Esophagus squamous epithelium (tissue), 5 donors: ENCODE data around the gene PSKH1. TPM values are rescaled to one million over a fixed set of nuclear protein-coding genes. Genes with fewer than 3 reads are reported as not detected.
A peak's percentile ranks its signal among the peaks of the same experiment; 100 is the strongest.

Experiments used
- DNase-seq: peaks from one replicate; lab custom pipeline; 2025; lab: John Stamatoyannopoulos, UW
- H3K27ac ChIP-seq, 4 donors: fragments of 200-600 bp; sonication (generic); one replicate each; pipeline ENCODE4 v1.5.1; 2016 to 2019; ENCODE audit warnings: mild to moderate bottlenecking in 1 of 4
- H3K27me3 ChIP-seq, 4 donors: fragments of 200-600 bp; sonication (generic); 1 replicate in 3 of 4; 2 replicates in 1 of 4; pipeline versions ENCODE4 v1.5.1 to v1.6.0; 2017 to 2021; ENCODE audit warnings: antibody characterized with exemption in 1 of 4
- H3K36me3 ChIP-seq, 3 donors: fragments of 200-600 bp; sonication (generic); one replicate each; pipeline ENCODE4 v1.5.1; 2016 to 2019
- H3K4me1 ChIP-seq, 3 donors: fragments of 200-600 bp; sonication (generic); one replicate each; pipeline ENCODE4 v1.5.1; 2017 to 2019
- H3K4me3 ChIP-seq, 4 donors: fragments of 200-600 bp; sonication (generic); 1 replicate in 3 of 4; 2 replicates in 1 of 4; pipeline ENCODE4 v1.5.1; 2016 to 2019; ENCODE audit warnings: mild to moderate bottlenecking in 2 of 4, moderate library complexity in 1 of 4
- H3K9me3 ChIP-seq, 3 donors: fragments of 200-600 bp; sonication (generic); one replicate each; pipeline ENCODE4 v1.5.1; 2016 to 2019
- CTCF ChIP-seq, 6 experiments: fragments of 450-650 bp in 4 of 6; fragments of 200-600 bp in 2 of 6; sonication (generic) in 2 of 6; IDR thresholded peaks; one replicate each; pipeline ENCODE4 v1.5.1; 2016 to 2019; ENCODE audit warnings: antibody characterized with exemption in 6 of 6, mild to moderate bottlenecking in 4 of 6, moderate library complexity in 4 of 6
- POLR2A ChIP-seq, 4 donors: fragments of 450-650 bp; IDR thresholded peaks; one replicate each; pipeline ENCODE4 v1.6.1; 2017; ENCODE audit warnings: antibody characterized with exemption in 4 of 4, mild to moderate bottlenecking in 4 of 4, moderate library complexity in 3 of 4
- WGBS, 2 donors: methylation state at CpG; one replicate each; pipeline ENCODE4 v1.1.5; 2018; 5-methylcytosine and 5-hydroxymethylcytosine counted together
- intact Hi-C: fragments of 100-400 bp; cut with DNase I; formaldehyde crosslinking; loops from one replicate; pipeline ENCODE4 v1.15.0; 2022
- total RNA-seq, 4 donors: library from RNA; depleted of rRNA; stranded (reverse); fragments of >200 nt; gene quantifications; one replicate each; pipeline ENCODE4 v1.1.0, GENCODE V29; 2016
- donor health status: DM: yes; HTN: yes; CAD: no.

PSKH1 gene
- total RNA-seq, 4 donors from 2014 or later = 8.5 to 18.3 (median 13.8) TPM

- H3K9me3 ChIP-seq = no peaks in the 10 kb centered on the region
- 90 to 96% methylated on average over 7 to 10 of the region's 24 CpGs for WGBS, 2 donors
- peaks cover 24 to 93% (median 37%) of the 10 kb centered on the region in 3 donors for H3K36me3 ChIP-seq
Observed at GRCh38 chr16:67944690-67945391, 51.8 kb downstream of the PSKH1 start.

GRCh38 chr16:67945392-67945933 lies 52.4 kb downstream of the PSKH1 start:
- Histone ChIP-seq H3K27me3 (no peaks in the 10 kb centered on the region), H3K36me3 (peaks cover 24 to 93% (median 38%) of the 10 kb centered on the region in 3 donors), H3K27ac (peak overlapping the region in 1 of 4 donors; percentile 88), H3K4me3 (no peak overlapping the region), H3K4me1 (peaks cover 0 to 59% (median 16%) of the 10 kb centered on the region in 3 donors), H3K9me3 (no peaks in the 10 kb centered on the region)
- 81% methylated on average over 7 of the region's 24 CpGs; no CpG with 5 or more reads in 1 of the 2 donors for WGBS, 2 donors
- TF ChIP-seq POLR2A (IDR thresholded peaks at IDR 0.05) (no peak), CTCF (IDR thresholded peaks at IDR 0.05) (no peak)
- DNase-seq = no peak
- intact Hi-C loops = no loop called here

More at GRCh38 chr16:67944690-67945391, 51.8 kb downstream of the PSKH1 start:
- intact Hi-C loops = no loop called here
- no peak overlapping the region for H3K4me3 ChIP-seq
- no peak for DNase-seq
- TF ChIP-seq POLR2A (IDR thresholded peaks at IDR 0.05) = no peak
- peak overlapping the region in 3 of 4 donors; percentile 73 to 88 (median 80) for H3K27ac ChIP-seq
- H3K4me1 ChIP-seq = peaks cover 0 to 64% (median 16%) of the 10 kb centered on the region in 3 donors
- no peaks in the 10 kb centered on the region for H3K27me3 ChIP-seq

DNA sequence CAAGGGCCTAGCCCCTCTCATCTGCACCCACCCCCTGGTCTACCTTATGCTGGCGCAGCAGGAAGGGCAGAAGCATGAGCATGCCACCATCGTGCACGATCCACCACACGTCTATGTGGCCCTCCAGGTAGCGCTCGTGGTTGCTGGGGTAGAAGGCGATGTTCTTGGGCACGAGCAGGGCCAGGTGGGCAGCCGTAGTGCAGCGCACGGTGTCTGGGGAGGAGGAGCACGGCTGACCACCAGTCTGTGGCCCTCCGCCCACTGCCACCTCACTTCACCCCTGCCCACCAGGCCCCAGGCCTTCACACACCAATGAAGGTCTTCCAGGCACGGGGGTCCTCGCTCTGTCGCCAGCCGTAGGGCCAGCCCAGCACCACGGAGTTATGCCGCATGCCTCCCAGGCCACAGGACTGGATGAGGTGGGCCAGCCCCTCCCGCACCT lies 53.1 kb downstream of the PSKH1 start:
- intact Hi-C loops = no loop called here
- no peak overlapping the region for H3K27ac ChIP-seq
- DNase-seq = no peak
- 100% methylated on average over 1 of the region's 20 CpGs; no CpG with 5 or more reads in 1 of the 2 donors for WGBS, 2 donors
- peaks cover 0 to 60% (median 16%) of the 10 kb centered on the region in 3 donors for H3K4me1 ChIP-seq
- H3K27me3 ChIP-seq = no peaks in the 10 kb centered on the region
- TF ChIP-seq CTCF (IDR thresholded peaks at IDR 0.05) = no peak
- TF ChIP-seq POLR2A (IDR thresholded peaks at IDR 0.05) = no peak
- no peak overlapping the region for H3K4me3 ChIP-seq
- H3K9me3 ChIP-seq = no peaks in the 10 kb centered on the region
- peaks cover 24 to 99% (median 45%) of the 10 kb centered on the region in 3 donors for H3K36me3 ChIP-seq

DNA sequence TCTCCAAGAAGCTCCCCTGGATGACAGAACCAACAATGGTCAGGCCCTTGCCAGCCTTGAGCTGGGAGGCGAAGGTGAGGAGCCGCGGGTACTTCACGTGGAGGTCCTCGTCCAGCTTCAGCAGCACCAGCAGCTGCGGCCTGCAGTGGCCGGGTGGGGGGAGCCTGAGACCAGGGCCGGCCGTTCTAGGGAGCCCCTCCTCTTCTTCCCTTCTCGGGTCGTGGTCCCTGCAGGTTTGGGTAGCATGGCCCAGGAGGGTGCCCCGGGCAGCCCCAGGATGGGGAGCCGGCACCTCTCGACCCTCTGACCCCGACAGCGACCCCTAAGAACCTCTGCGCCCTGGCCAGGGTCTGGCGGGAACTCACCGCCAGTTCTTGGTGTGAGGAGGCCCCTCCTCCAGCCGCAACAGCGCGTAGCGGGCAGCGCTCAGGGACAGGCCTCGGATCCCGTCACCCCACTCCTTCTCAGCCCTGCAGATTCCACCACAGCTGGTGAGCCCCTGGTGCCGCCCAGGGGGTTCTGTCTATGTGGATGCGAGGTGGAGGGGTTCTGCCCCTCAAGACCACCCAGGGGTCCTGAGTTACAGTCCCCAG lies 54.0 kb downstream of the PSKH1 start:
- WGBS, 2 donors = 93 to 98% methylated on average over 8 to 19 of the region's 28 CpGs

More for the DNA sequence above, 54.0 kb downstream of the PSKH1 start:
- H3K27ac ChIP-seq = no peak overlapping the region
- intact Hi-C loops = no loop called here
- H3K9me3 ChIP-seq = no peaks in the 10 kb centered on the region
- peaks cover 24 to 99% (median 51%) of the 10 kb centered on the region in 3 donors for H3K36me3 ChIP-seq
- no peak overlapping the region for H3K4me3 ChIP-seq
- TF ChIP-seq CTCF (IDR thresholded peaks at IDR 0.05) (no peak), POLR2A (IDR thresholded peaks at IDR 0.05) (no peak)
- peaks cover 0 to 60% (median 22%) of the 10 kb centered on the region in 3 donors for H3K4me1 ChIP-seq
- DNase-seq = no peak
- H3K27me3 ChIP-seq = no peaks in the 10 kb centered on the region
